Measurements from ENCODE around the gene AFP.

- TF ChIP-seq CTCF (conservative IDR thresholded peaks at IDR 0.05; ENCODE audit: low read length) (no peak), EZH2phosphoT487 (IDR thresholded peaks at IDR 0.05; ENCODE audit: borderline replicate concordance, low read depth, low read length) (no peak)
These were observed 41.2 kb downstream of the AFP start for GRCh38 chr4:73477176-73477575.

All from OCI-LY7 (cell line).